Left forelimb (tissue), 1 donor: Measurements from ENCODE around the gene PRDM16.

ENCODE experiments used
- DNase-seq: peaks from one replicate; pipeline ENCODE4 v3.0.0-alpha.2; 2018; ENCODE audit warnings: low spot score

Gene PRDM16

DNA sequence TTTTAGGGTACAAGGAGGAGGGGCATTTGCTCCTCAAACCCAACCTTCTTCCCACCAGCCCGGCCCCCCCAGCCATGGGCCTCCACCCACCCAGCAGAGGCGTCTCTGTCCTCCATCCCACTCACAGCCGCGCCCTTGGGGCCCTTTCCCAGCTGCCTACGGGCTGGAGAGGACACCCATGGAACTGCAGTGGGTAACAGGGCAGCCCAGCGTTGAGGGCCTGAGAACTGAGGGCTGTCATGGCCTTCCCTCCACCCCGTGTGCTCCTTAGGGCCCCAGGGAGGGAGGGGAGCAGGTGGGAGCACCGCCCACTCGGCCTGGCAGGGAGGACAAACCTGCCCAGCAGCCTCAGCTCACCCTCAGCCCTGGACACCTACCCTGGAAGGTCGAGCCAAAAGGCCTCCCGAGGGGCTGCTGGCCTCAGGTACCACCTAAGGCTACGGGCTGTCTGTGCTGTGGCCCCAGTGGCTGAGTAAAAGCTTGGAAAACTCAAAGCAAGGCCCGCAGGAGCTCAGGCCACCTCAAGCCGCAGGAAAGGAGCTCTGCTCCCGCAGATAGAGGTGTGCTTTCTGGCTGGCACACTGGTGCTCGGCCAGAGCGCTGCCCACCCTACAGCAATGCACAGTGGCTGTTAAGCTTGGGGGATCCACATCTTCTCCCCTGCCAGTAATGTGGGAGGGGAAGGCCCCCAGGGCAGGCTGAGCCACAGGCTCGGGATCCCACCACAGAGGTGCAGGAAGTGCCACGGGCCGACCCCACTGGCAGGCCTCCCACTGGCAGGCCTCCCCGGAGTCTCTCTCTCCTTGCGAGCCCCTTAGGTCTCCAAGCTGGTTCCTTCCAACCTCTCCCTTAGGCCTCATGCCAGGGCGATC lies 383.2 kb downstream of the PRDM16 start:
- DNase-seq = no peak

DNA sequence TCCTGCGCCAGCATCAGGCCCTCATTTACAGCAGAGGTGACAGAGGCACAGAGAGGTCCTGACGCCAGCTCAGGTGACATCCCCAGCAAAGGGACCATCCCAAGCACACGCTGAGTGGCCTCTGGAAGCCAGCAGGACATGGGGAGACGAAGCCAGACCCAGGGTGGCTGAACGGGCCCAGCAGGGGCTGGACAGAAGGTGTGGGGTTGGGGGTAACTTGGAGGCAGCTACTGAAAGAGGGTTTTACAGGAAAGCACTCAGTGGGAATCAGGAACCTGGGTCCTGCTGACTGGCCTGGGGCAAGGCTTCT lies 383.8 kb downstream of the PRDM16 start:
- no peak for DNase-seq

DNA sequence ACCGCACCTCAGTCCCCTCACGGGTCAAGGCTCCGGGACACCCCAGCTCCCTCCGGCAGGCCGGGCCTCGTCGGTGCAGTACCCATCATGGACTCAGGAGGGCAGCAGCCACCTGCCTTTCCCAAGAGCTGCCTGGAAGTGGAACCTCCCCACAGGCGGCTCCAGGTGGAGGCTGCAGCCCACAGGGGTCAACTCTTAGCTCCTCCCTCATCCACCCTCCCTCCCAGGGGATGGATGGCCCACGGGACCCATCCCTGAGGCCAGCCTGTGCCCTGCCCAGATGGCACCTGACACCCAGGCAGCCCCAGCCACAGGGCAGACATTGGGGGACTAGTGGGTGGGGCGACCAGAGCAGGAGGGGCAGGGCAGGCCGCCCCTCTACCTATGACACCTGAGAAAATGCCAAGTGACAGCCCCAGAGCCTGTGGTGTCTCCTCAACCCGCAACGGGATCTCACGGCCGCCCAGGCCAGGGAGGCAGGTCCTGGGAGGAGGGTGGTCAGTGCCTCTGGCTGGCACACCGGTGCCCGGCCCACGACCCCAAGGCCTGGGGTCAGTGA lies 384.3 kb downstream of the PRDM16 start:
- no peak for DNase-seq

DNA sequence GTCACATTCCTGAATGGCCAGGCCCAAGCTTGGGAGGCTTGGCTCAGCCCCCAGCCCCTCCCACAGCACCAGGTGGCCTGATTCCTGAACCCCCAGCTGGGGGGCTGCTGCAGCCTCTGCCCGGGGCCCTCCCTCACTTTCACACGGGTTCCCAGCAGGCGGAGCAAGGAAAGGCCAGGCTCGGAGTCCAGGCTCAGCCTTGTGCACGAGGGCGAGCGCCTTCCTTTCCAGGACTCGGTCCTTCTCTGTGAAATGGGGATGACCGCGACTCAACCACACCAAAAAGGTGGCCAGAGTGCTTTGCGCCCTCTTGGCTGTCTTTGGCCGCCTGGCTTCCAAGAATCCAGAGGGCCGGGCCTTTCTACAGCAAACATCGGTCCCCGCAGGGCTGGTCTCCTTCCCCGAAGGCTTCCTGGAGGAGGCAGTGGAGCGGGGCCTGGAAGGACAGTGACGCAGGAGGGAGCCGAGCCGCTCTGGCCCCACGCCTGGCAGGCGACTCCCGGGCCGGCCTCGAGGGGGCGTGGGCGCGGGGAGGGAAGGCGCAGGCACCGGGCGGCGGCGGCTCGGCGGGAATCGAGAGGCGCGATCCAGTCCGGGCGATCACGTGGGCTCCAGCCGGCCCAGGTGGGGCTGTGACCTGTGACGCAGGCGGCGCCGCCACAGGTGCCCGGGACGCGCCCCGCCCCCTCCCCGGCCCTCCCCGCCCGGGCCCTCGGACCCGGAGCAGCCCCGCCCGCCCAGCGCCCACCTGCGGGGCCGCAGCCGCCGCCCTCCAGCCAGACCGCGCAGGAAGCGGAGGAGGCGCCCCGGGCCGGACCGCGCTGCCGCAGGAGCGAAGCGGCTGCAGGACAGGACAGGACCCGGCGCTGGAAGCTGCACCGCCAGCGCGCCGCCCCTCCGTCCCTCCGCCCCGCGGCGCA lies 385.1 kb downstream of the PRDM16 start, which contains the start of gene ARHGEF16:
Gene ARHGEF16, plus strand, starts transcription at position 775 of the 920 bp plus-strand sequence. CDS start 8,420 bp downstream, outside the sequence.
- no peak for DNase-seq

DNA sequence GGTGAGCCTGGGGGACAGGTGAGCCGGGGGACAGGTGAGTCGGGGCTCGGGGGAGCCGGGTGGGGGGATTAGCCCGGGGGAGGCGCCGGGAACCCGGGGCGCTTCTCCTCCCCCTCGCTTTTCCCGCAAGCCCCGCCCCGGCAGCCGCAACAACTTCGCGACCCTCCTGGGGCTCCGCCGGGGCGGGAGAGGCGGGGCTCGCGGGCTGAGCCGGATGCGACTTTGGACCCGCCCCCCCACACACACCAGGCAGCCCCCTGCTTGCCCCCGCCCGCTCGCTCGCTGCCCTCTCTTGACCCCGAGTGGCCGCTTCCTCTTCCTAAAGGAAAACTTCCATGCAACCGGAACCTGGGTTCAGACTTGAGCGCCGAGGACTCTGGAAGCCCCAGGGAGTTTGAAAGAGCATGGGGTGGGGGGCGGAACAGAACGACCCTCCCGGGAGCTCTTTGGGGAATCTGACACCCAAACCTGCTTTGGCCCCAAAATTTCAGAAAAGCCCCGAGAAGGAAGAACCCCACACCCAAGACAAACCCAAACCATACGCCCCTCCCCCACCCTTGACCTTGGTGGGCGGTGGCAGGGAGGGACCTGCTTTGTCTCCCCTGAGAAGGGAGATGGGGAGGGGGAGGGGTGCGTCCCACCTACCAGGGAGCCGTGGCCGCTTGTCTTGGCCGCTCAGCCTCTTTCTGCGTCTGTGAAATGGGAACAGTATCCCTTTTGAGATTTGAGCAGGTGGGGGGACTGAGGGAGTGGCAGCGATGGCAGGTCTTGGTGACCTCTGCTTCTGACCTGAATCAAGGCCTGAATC lies 386.0 kb downstream of the PRDM16 start:
- DNase-seq = no peak

DNA sequence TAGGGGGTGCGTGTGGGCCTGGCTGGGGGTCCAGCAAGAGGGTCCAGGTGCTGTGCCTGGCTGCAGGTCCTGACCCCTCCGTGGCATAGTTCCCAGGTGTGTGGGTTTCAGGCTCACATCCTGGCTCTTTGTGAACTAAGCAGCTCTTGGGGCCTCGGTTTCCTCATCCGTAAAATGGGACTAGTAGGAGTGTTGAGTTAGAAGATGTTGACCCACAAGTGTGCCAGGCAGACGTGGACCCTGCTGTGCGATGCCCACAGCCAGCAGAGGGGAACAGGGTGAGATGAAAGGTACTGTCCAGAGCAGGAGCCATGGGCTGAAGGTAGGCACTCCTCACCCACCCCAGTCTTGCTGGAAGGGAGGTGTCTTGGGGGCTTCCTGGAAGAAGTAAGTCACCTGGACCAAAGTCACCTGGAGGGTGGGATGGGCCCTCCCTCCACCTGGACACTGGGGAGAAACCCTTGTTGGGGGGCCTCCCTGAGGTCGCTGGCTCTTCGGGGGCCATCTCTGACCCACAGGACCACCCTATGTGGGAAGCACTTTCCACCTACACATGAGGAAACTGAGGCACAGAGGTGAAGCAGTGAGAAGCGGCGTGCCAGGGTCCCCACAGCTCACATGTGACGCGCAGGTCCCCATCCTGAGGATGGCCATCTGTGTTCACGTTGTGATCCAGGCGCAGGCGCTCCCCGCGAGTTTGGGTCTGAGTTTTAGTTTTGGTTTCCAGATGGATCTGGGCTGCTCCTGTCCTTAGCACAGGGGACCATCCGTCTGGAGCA lies 386.9 kb downstream of the PRDM16 start:
- no peak for DNase-seq

DNA sequence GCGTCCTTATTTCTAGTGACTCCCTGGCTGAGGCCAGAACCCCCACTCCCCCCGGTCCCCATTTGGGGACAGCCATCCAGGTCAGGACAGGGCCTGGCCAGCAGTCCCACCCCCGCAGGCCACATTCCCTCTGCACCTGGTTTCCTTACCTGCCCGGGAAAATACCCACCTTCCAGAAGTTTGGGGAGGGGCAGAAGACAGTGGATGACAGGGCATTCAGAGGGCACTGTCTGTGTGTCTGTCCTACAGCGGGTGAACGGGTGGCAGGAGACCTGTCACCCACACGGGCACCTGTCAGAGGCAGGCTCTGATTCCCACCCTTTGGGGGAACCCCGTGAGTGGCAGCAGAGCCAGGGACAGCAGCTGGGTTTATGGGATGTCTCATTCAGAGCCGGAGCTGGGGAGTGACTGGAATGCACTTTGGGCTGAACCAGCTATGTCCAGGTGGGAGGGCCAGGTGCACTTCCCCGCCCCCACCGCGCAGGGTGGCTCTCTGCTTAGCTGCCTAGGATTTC lies 387.5 kb downstream of the PRDM16 start:
- DNase-seq = no peak

DNA sequence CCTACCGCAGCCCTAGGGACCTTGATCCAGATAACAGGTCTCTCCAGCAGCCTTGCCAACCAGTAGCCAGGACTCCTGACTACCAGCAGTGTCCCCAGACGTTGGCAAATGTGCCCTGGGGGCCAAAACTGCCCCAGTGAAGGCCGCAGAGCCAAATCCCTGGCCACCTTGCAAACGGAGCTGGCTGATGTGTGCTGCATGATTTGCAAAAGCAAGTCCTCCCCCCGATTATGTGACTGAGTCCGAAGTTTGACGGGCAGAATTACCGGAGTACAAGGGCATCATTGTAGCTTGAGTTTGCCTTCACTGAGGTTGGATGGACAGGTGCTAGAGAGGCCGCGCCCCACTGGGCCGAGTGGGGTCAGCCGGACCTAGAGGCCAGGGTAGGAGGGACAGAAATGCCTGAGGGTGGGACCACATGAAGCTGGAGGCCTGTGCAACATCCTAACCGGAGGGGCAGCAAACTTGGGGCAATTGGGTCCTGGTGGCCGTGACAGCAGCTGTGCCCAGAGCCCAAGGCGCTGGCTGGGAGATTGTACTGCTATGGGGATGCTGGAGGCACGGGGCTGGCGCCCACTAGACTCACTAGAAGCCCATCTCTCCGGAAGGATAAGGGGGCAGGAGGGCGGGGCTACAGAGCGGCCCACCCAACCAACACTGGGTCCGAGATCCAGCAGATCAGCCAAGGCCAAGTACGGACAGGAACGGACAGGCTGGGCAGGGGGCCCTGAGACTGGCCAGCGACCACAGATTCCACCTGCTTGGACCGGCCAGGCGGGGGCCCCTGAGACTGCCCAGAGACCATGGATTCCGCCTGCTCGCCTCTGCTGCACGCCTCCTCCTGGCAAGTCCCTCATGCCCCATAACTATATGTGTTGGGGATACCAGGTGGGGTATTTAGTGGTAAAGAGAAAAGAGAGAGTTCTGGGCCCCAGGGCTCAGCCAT lies 388.2 kb downstream of the PRDM16 start:
- no peak for DNase-seq

DNA sequence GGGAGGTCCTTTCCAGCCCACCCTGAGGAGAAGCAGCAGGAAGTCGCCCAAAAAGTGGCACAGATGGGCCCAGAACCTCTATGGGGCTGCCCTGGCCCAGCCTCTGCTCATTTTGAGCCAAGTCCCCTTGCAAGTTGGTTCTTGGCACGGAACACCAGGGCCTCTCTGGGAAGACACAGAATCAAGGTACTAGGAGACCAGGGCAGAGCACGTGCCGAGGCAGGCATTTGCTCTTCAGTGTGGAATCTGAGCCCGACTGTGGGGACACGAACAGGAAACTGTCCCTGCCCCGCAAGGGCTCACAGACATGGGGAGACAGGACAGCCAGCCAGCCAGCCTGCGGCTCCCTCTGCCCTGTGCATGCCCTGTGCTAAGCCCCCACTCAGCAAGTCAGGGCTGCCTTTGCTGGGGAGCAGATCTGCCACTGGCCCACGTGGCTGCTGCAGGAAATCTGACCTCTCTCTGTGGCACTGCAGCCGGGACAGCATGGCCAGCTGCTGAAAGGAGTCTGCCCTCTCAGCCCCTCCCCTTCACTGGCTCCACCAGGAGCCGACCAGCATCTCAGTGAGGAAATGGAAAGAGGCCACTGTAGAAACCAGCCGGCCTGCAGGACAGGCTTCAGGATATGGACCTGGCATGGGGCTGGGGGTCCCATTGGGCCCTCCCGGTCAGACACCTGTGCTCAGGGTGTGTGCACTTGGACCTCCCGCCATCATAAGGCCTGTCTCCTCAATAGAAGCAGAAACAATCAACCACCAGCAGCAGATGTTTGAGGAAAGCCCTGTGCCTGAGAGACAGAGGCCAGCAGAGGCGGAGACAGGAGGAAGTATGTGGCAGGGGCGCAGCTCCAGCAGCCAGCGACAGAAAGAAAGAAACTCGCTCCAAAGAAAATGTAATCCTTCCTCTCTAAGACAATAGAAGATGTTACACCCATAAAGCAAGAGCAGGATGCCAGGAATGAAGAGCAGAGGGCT lies 389.2 kb downstream of the PRDM16 start:
- no peak for DNase-seq

DNA sequence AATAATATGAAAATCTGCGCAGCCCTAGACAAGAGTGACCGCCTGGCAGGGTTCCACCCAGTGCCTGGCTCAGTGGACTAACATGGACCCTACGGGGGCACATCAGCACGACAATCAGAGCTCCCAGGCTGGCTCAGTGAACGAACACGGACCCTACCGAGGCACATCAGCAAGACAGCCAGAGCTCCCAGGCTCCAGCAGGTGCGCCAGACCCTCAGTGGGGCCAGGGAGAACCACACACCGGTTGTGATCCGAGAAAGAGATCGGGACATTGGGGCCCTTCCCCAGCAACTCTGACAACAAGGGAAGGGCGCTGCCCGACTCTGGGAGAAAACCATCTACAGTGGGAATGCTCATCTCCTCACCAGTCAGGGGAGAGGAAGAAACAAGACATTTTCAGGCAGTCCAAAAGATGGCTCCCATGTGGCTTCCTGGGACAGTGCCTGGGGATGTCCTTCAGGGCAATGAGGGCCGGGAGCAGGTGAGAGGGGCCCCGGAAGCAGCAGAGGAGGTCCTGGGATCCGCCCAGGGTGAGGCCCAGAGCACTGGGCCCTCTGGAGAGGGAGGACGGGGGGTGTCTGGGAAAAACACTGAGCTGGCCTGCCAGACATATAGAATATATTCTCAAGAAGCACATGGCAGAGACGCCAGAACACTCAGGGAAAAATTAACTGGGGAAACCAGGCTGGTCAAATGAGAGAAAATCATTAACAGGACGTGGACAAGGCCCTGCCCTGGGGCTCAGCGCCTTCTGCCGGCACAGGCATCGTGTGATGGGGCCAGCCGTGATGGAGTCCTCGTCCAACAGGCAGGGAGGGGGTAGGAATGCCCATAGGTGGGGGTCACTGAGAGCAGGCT lies 390.3 kb downstream of the PRDM16 start:
- DNase-seq = no peak

DNA sequence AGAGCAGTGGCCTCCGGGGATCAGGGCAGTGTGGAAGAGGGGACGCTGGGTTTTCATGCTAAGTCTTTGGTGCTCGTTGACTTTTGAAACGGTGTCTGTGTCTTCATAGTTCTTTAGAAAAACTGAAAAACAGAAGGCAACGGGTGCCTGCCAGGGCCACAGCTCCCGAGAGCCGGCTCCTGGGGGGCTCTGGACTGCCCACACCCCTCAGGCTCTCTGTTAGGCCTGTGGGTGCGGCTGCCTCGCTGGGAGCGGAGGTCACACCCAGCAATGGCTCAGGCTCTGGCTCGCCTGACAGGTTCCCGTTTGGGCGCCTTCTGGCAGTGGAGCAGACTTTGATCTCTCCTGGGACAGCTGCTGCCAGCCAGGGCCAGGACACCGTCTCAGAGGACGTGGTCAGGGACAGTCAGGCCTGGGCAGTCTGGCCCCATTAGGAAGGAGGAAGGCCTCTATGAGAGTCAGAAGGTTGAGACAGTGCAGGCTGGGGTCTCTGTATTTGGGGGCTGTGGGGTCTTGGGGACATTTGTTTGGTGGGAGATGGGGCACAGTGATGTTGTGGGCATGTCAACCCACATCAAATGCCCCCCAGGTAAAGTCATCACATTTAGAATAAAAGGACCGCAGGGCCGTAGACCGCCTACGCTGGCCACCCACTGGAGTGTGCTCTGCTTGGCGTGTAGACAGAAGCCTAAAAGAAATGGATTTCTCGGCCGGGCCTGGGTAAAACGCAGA lies 391.1 kb downstream of the PRDM16 start:
- DNase-seq = no peak

DNA sequence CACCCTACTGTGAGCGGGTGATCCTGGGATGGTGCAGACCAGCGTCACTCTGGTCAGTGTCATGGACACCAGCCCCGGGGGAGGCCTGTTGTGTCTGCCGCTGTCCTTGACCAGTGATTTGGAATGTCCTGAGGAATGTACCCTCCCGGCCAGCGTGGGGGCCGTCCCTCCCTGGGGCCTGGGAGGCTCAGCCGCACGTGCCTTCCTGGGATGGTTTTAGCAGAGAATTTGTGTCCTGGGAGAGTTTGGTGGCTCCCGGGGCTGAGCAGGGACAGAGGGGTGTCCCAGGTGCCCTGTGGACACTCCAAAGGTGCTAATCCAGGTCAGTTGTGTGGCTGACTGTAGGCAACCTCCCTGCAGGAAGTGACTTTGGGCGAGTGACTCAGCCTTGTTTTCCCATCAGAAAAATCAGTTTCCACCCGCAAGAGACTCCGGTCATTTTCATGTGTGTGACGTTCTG lies 391.7 kb downstream of the PRDM16 start:
- no peak for DNase-seq

DNA sequence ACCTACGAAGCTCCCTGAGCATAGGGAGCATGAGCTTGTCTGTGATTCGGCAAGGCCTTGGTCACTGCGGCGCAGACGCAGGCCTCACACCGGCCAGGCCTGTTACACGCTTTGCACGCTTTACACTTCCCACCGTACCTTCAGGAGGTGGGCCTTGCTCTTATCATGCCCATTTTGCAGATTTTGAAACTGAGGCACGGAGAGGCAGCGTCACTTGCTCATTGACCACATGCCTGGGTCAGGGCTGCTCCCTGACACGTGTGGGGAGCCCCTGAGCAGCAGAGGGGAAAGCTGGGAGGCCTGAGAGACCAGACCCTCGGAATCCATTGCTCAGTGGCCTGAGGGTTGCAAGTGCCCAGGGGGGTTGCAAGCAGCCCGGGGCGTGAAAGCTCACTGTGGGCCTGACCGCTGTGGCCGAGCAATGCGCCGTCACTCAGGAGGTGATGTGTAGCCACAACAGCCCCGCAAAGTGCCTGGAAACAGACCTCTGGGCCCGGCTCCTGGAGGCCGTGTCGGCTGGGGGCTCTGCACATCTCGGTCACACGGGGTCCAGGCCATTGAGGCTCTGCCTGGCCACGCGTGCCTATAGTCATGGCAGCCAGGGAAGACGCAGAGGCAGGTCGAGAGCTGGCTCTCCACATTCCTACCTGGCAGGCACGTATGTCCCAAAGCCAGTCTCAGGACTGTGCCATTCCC lies 392.4 kb downstream of the PRDM16 start:
- no peak for DNase-seq

DNA sequence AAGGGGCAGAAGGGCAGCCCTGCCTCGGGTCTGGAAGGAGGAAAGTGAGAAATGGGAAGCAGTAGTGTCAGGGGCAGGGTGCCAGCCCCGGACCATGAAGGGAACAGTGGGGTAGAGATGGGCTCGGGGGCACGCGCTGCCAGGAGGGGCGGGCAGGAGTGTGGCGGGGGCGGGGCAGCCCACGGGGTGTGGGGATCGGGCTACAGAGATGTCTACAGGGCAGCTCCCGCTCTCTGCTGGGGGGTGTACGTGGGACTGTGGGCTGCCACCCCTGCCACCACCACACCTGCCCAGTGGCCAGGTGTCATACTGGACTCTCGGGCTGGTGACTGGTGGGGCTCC lies 392.9 kb downstream of the PRDM16 start:
- no peak for DNase-seq

DNA sequence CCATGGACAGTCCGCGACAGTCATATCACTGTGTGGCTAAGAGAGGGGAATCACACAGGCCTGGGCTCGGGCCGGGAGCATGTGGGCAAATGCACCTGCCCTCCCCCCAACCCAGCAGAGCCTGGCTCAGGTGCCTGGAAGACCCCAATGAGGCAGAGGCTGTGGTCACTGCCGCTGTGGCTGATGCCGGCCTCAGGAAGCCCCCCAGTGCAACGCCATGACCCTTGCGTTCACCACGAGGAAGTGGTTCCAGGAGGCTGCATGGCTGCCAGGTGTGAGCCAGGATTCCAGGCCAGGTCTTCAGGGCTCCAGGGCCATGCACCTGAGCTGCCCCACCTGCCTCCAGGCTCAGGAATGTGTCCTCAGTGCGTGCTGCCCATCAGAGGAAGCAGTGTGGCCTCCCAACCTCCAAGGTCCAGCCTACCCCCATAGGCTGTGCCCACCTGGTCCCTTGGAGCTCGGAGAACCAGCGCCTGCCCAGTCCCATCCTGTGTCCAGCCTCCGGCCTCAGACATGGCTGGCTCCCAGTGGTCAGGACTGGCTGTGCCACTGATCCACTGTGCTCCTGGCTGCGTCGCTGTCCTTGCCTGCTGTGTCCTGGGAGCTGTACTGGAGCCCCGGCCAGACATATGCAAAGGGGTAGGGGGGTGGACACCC lies 393.5 kb downstream of the PRDM16 start:
- DNase-seq = no peak

DNA sequence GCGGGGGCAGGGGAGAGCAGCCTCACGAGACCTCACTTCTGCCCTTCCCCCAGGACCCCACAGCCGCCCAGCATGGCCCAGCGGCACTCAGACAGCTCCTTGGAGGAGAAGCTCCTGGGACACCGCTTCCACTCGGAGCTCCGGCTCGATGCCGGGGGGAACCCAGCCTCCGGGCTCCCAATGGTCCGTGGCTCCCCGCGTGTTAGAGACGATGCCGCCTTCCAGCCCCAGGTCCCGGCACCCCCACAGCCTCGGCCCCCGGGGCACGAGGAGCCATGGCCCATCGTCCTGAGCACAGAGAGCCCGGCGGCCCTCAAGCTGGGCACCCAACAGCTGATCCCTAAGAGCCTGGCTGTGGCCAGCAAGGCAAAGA lies 394.0 kb downstream of the PRDM16 start:
- no peak for DNase-seq
